Stimulated activated CD4-positive, alpha-beta T cell treated with anti-CD3 and anti-CD28 coated beads, Interleukin-2, amount 100 ng/mL, for 4 hours (primary cell): ENCODE measurements around the gene GLS2.
"Not testable (repeated sequence)": the region's sequence is repeated elsewhere in the genome, so short reads cannot be mapped to it uniquely, and the experiment has no call there.

Experiments
- DNase-seq: peaks from one replicate; pipeline ENCODE4 v3.0.0-alpha.2; 2020; ENCODE audit warnings: low read depth

GLS2 gene

GRCh38 chr12:56493409-56494105 is 5.6 kb upstream of the GLS2 start:
- DNase-seq, result not testable (repeated sequence)

- DNase-seq, result no peak
Measured at GRCh38 chr12:56490360-56490759, 2.4 kb upstream of the GLS2 start.

GRCh38 chr12:56487448-56488040 is 417 bp downstream of the GLS2 start:
- no peak for DNase-seq

DNA sequence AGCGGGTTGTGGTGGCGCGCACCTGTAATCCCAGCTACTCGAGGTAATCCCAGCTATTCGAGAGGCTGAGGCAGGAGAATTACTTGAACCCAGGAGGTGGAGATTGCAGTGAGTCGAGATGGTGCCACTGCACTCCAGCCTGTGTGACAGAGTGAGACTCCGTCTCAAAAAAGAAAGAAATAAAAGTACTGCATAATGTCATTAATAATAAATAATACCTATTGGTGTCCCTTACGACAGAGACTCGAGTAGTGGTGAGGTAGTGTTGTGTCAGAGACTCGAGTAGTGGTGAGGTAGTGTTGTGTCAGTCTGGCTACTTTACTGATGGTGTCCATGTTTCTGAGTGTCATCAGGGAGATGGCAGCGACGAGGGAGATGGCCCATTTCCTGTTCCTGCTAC is 1.3 kb downstream of the GLS2 start:
- DNase-seq, result no peak

DNA sequence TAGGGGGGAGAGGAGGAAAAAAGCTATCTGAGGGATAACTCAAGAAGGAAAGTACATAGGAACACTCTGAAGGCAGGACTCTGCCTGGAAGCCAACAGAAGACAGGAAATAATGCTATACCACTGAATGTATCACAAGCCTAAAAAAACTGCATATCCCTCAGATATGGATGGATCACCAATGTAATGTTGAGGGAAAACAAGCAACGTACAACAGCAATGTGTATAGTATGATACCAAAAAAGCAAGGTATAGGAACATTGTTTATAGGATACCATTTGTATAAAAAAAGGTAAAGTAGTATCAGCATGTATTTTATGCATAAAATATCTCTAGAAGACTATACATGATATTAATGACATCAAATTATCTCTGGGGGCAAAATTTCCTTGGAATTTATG is 3.4 kb downstream of the GLS2 start:
- no peak for DNase-seq

DNA sequence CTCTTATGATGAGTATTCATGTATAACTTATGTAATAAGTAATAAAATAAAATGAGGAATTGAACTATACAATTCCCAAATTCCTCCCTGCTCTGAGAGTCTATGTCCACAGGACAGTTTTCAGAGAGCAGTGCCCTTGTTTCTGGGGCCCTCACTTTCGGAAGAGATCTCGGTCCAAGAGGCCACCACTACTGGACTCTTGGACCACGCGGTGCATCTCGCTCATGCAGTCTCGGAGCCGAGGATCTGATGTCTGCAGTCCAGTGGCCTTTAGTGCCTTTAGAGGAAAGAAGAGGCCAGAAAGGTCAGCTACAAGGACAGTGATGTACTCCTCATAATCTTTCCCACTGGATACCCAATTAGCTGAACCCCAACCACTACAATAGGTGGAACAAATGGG is 8.3 kb downstream of the GLS2 start:
- no peak for DNase-seq

- no peak for DNase-seq
Measured at GRCh38 chr12:56477521-56478225, 10.3 kb downstream of the GLS2 start.

- no peak for DNase-seq
Measured at GRCh38 chr12:56476972-56477432, 11.0 kb downstream of the GLS2 start.

DNA sequence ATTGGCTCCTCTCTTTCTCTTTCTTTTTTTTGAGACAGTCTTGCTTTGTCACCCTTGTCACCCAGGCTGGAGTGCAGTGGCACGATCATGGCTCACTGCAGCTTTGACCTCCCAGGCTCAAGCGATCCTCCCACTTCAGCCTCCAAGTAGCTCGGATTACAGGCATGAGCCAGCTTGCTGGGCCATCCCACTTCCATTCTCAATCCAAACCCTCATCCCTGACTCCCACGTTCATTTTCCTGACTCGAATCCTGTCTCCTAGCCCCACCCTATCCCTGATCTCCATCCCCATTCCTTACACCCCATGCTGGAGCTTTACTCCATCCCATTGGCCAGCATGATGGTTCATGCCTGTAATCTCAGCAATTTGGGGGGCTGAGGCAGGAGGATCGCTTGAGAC is 11.8 kb downstream of the GLS2 start:
- no peak for DNase-seq

- DNase-seq, result no peak
Measured at GRCh38 chr12:56474389-56474788, 13.6 kb downstream of the GLS2 start.

- no peak for DNase-seq
Measured at GRCh38 chr12:56469007-56469930, 18.7 kb downstream of the GLS2 start.

- peak; percentile 93 for DNase-seq
Measured at GRCh38 chr12:56468216-56469006, 19.6 kb downstream of the GLS2 start, which contains the start of gene SPRYD4. Gene SPRYD4, plus strand, starts transcription at chr12:56468578. Its CDS starts 14 bp downstream, at chr12:56468592.

DNA sequence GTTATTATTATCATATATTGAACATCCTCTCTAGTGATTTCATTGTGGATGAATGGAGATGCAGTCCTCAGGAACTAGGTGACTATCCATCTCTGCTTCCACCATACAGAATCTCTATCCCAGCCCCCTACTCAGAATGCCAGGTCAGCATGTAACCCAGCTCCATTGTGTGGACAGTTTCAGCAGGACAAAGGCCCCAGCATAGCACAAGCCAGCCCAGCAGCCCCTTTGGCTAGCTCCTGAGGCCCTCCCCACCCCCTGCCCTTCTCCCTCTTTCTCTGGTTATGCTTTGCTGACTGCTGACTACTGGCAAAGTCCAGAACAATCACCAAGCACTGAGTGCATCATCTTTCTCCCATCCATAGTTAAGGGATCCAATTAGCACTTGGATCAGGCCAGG is 25.4 kb downstream of the GLS2 start:
- DNase-seq, result no peak

DNA sequence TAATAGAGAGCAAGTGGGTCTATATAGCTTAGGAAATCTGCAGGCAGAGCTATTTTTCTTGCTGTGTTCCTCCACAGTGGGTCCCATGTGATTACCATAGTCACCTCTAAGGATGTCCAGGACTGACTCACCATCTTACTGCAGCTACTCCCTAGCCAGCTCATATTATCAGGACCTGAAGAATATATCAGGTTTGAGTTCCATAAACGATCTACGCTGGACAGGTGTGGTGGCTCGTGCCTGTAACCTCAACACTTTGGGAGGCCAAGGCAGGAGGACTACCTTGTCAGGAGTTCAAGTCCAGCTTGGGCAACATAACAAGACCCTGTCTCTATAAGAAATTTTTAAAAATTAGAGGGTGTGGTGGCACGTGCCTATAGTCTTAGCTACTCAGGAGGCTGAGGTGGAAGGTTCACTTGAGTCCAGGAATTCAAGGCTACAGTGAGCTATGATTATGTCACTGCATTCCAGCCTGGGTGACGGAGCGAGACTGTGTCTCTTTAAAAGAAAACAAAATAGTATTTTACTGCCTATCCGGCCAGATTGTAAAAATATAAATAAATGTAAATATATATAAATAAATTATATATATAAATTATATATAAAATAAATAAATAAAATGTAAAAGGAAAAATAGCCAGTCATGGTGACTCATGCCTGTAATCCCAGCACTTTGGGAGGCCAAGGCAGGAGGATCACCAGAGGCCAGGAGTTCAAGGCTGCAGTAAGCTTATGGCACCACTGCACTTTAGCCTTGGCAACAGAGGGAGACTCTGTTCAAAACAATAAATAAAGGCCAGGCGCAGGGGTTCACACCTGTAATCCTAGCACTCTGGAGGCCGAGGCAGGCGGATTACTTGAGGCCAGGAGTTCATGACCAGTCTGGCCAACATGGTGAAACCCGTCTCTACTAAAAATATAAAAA is 26.5 kb downstream of the GLS2 start:
- DNase-seq, result no peak

- no peak for DNase-seq
Measured at GRCh38 chr12:56457817-56458216, 30.1 kb downstream of the GLS2 start.

DNA sequence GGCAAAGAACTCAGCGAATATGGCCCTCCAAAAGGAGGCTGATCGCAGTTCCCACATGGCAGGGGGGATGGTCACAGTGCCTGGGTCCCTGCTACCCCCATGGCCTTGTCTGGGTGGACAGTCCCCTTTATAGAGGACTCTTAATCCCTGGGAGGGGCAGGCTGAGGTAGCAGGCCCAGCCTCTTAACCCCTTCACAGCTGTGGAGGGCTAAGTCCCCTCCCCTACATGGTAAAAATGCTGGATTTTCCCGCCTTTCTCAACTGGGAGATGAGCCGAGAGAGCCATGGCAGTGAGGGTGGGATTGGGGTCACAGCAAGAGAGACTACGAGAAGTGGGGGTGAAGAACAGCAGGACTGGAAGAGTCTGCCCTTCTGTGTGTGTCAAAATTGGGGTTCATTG is 33.4 kb downstream of the GLS2 start, which contains the start of gene MIP:
MIP (minus strand) TSS at position 101 of the 400 bp plus-strand sequence; CDS start at position 57, 44 bp downstream.
- DNase-seq, result no peak

DNA sequence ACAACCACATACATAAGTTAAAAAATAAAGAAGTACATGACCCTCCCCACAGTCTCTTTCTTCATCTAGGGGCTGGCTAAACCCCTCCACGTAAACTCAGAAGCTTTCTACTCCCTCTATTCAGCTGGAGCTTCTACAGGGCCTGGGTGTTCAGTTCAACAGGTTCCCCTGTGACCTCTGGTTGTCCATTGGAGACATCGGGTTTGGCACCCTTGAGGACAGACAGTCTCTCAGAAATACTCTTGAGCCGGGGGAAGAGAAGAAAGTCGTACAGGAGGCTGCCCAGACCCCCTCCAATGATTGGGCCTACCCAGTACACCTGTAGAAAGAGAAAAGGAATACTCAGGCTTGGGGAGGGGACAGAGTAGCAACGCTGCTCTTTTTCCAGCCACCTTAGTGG is 36.8 kb downstream of the GLS2 start:
- DNase-seq, result no peak

DNA sequence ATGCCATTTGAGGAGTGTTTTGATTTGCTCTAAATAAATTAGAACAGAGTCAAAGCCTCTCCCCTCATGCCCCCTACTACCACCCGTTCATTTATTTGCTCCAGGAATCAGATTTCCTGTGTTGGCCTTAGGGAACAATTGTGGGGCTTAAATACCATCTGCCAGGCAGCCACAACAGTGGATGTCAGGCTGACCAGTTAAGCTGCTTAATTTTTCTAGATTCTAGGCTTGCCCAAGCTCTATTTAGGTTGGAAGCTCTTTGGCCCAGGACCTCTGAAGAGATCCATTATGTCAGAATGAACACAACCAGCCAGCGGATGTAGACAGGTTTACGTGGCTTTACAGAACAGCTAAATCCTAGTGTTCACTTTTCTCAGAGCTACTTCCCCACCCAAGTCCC is 37.7 kb downstream of the GLS2 start:
- DNase-seq, result no peak

GRCh38 chr12:56449622-56449984 is 38.4 kb downstream of the GLS2 start:
- DNase-seq, result no peak
